ENCODE data around the gene MYO1F.
"Not testable (repeated sequence)": the region's sequence is repeated elsewhere in the genome, so short reads cannot be mapped to it uniquely, and the experiment has no call there.

Gene MYO1F

GRCh38 chr19:8573316-8573715 lies 3.9 kb downstream of the MYO1F start:
- TF ChIP-seq, protein P1, sequence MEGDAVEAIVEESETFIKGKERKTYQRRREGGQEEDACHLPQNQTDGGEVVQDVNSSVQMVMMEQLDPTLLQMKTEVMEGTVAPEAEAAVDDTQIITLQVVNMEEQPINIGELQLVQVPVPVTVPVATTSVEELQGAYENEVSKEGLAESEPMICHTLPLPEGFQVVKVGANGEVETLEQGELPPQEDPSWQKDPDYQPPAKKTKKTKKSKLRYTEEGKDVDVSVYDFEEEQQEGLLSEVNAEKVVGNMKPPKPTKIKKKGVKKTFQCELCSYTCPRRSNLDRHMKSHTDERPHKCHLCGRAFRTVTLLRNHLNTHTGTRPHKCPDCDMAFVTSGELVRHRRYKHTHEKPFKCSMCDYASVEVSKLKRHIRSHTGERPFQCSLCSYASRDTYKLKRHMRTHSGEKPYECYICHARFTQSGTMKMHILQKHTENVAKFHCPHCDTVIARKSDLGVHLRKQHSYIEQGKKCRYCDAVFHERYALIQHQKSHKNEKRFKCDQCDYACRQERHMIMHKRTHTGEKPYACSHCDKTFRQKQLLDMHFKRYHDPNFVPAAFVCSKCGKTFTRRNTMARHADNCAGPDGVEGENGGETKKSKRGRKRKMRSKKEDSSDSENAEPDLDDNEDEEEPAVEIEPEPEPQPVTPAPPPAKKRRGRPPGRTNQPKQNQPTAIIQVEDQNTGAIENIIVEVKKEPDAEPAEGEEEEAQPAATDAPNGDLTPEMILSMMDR (conservative IDR thresholded peaks at IDR 0.05): no peak
- TF ChIP-seq ZFX (IDR thresholded peaks at IDR 0.05): no peak
- no peak overlapping the region for H3K27ac ChIP-seq

- no peak overlapping the region for H3K27ac ChIP-seq
- TF ChIP-seq, protein P1 (conservative IDR thresholded peaks at IDR 0.05): no peak
- no peak for TF ChIP-seq ZFX (IDR thresholded peaks at IDR 0.05)
These were observed 6.2 kb downstream of the MYO1F start for GRCh38 chr19:8571006-8571411.

DNA sequence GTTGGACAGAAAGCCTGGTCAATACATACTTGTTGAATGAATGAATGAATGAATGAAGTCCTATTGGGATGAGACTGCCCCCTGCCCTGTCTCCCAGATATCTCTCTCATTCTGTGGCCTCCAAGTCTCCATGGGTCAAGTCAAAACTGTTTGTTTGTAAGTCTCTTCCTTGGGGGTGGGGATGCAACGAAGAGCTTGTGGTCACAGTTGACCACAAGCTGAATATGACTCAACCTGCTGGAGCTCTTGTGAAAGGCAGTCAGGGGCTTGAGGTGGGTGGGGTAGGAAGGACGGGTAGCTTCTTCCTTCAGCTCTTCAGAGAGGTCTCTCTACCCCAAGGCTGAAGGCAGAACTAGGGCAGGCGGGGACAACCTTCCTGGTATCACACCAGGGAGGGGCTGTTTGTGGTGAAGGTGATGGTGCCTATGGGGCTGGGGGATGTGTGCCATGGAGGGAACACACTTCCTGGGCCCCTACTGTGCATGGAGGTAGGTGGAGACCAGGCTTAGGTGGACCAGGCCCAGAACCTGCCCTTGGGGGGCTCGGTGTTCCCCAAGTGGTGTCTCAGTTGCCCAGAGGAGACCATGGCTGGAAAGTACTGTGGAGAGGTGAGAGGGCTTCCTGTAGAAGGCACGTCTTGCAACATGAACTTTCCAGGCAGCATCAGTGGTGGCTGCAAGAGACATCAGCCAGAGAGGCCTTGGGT lies 8.0 kb downstream of the MYO1F start:
- TF ChIP-seq, protein P1 (conservative IDR thresholded peaks at IDR 0.05): no peak
- TF ChIP-seq ZFX (IDR thresholded peaks at IDR 0.05): no peak
- H3K27ac ChIP-seq: no peak overlapping the region

DNA sequence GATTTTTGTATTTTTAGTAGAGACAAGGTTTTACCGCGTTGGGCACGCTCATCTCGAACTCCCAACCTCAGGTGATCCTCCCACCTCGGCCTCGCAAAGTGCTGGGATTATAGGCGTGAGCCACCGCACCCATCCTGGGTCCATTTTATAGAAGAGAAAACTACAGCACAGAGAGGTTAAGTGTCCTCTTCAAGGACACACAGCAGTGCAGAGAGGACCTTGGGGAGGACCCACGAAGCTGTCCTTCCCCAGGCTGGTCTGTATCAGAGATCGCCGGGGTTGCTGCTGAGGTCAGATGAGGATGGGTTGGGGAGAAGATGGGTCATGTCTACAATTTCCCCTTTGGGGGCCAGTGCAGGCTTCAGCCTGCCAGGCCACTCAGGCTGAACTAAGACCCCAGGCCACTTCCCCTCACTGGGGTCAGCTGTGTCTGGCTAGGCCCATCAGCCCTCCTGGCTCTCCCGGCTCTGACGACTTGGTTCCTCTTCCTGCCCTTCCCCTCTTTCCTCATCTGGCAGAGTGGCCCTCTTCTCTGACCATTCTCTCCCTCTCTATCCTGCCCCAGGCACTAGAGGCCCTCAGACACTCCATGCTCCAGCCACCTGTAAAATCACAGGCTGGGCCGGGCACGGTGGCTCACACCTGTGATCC lies 9.6 kb downstream of the MYO1F start:
- no peak overlapping the region for H3K27ac ChIP-seq
- TF ChIP-seq, protein P1 (conservative IDR thresholded peaks at IDR 0.05): no peak
- TF ChIP-seq ZFX (IDR thresholded peaks at IDR 0.05): no peak

DNA sequence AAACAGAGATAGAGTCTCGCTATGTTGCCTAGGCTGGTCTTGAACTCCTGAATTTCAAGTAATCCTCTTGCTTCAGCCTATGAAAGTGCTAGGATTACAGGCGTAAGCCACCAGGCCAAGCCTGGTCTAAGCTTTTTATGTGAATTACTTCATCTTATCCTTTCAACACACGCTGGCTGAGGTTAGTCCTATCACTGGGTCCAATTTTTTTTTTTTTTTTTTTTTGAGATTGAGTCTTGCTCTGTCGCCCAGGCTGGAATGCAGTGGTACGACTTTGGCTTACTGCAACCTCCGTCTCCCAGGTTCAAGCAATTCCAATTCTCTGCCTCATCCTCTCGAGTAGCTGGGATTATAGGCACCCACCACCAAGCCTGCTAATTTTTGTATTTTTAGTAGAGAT lies 10.4 kb downstream of the MYO1F start:
- TF ChIP-seq, protein P1 (conservative IDR thresholded peaks at IDR 0.05): no peak
- TF ChIP-seq ZFX (IDR thresholded peaks at IDR 0.05): no peak
- H3K27ac ChIP-seq: no peak overlapping the region

DNA sequence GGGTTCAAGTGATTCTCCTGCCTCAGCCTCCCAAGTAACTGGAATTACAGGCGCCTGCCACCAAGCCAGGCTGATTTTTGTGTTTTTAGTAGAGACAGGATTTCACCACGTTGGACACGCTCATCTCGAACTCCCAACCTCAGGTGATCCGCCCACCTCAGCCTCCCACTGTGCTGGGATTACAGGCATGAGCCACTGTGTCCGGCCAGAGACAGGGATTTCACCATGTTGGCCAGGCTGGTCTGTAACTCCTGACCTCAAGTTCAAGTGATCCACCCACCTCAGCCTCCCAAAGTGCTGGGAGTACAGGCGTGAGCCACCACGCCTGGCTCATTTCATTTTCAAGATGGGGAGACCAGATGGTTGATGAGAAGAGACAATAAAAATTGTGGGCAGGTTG lies 12.4 kb downstream of the MYO1F start:
- H3K27ac ChIP-seq: not testable (repeated sequence)

- no peak overlapping the region for H3K27ac ChIP-seq
- no peak for TF ChIP-seq ZFX (IDR thresholded peaks at IDR 0.05)
- TF ChIP-seq, protein P1 (conservative IDR thresholded peaks at IDR 0.05): no peak
These were observed 16.0 kb downstream of the MYO1F start for GRCh38 chr19:8561075-8561764.

Data from C4-2B (cell line).